Panc1 (cell line): ENCODE data around the gene ABLIM2. TPM values are rescaled to one million over a fixed set of nuclear protein-coding genes. Genes with fewer than 3 reads are reported as not detected.

Experiments
- ATAC-seq: fragments of 200-7000 bp; cut with Tn5 transposase; 2 replicates; pipeline ENCODE4 v1.9.1; 2020; ENCODE audit warnings: mild to moderate bottlenecking, moderate library complexity
- BruUV-seq: library from RNA; stranded (reverse); fragments of 400-500 nt; replicated peaks from 2 replicates; lab custom pipeline; 2021; lab: Mats Ljungman, UMichigan
- CTCF ChIA-PET: fragments of 300-600 bp; sonication (Branson Sonifier 250); formaldehyde crosslinking; loops from one replicate; lab custom pipeline; 2022; ENCODE audit warnings: antibody characterized with exemption; lab: Charles Lee
- POLR2A ChIA-PET: fragments of 300-600 bp; sonication (Branson Sonifier 250); formaldehyde crosslinking; loops from one replicate; lab custom pipeline; 2022; ENCODE audit warnings: antibody characterized with exemption; lab: Charles Lee
- DNase-seq: peaks from one replicate; pipeline ENCODE4 v3.0.0-alpha.2; 2010; ENCODE audit warnings: low read depth, low spot score
- H3K27ac ChIP-seq: 2 replicates; pipeline ENCODE4 v1.5.1; 2011; ENCODE audit warnings: mild to moderate bottlenecking, low read length, inconsistent platforms
- H3K27me3 ChIP-seq: fragments of 200-500 bp; sonication (Bioruptor generic); 2 replicates; pipeline ENCODE4 v1.6.0; 2014; ENCODE audit warnings: low read length, inconsistent platforms; ENCODE audit not compliant: control insufficient read depth, insufficient read depth
- H3K36me3 ChIP-seq: fragments of 200-500 bp; sonication (Bioruptor generic); 2 replicates; pipeline ENCODE4 v1.5.1; 2014; ENCODE audit warnings: inconsistent platforms, mild to moderate bottlenecking, low read length, moderate library complexity; ENCODE audit not compliant: control insufficient read depth, insufficient read depth
- H3K4me1 ChIP-seq: 2 replicates; pipeline ENCODE4 v1.5.1; 2011; ENCODE audit warnings: inconsistent platforms, mild to moderate bottlenecking, low read length, moderate library complexity; ENCODE audit not compliant: control insufficient read depth, insufficient read depth
- H3K4me3 ChIP-seq, 2 experiments: 2 replicates each; pipeline ENCODE4 v1.5.1; 2011 to 2012; ENCODE audit warnings: low read depth in 2 of 2, low read length in 2 of 2, mild to moderate bottlenecking in 2 of 2, inconsistent platforms in 1 of 2, moderate library complexity in 1 of 2
- H3K9me3 ChIP-seq: fragments of 200-500 bp; sonication (Bioruptor generic); 2 replicates; pipeline ENCODE4 v1.5.1; 2014; ENCODE audit warnings: low read depth, mild to moderate bottlenecking, inconsistent platforms, low read length, moderate library complexity; ENCODE audit not compliant: control insufficient read depth, insufficient read depth
- POLR2AphosphoS5 ChIP-seq: IDR thresholded peaks from 2 replicates; pipeline ENCODE4 v1.6.1; 2012; ENCODE audit warnings: mild to moderate bottlenecking, low read depth, low read length, moderate library complexity
- SIN3A ChIP-seq: IDR thresholded peaks from 2 replicates; pipeline ENCODE4 v1.6.1; 2012; ENCODE audit warnings: low read depth, mild to moderate bottlenecking, low read length, moderate library complexity, borderline replicate concordance; ENCODE audit not compliant: insufficient read depth
- TCF7L2 ChIP-seq: IDR thresholded peaks from 2 replicates; pipeline ENCODE4 v1.6.1; 2011; ENCODE audit warnings: mild to moderate bottlenecking, low read depth, low read length, inconsistent platforms
- in situ Hi-C: cut with HindIII; loops from 2 replicates; pipeline ENCODE4 v1.10.0; 2016; ENCODE audit warnings: low sequenced_read_pairs, low pct_unique_long_range_greater_than_20kb
- intact Hi-C: fragments of 100-400 bp; cut with micrococcal nuclease; formaldehyde crosslinking; loops from one replicate; pipeline ENCODE4 v1.10.0; 2022; ENCODE audit not compliant: unreplicated experiment
- total RNA-seq: library from RNA; stranded (reverse); gene quantifications from one replicate; pipeline ENCODE4 v1.2.1, GENCODE V29; 2021; ENCODE audit not compliant: unreplicated experiment
- TF ChIP-seq, protein P1 (sequence below): fragments of 450-650 bp; IDR thresholded peaks from 2 replicates; pipeline ENCODE4 v1.5.1; 2017; ENCODE audit warnings: mild to moderate bottlenecking
- TF ChIP-seq, protein P2 (sequence below), 2 experiments: IDR thresholded peaks; 2 replicates each; pipeline ENCODE4 v1.6.1; 2011 to 2012; ENCODE audit warnings: low read depth in 2 of 2, control low read depth in 1 of 2, low read length in 1 of 2, mild to moderate bottlenecking in 1 of 2, moderate library complexity in 1 of 2; ENCODE audit not compliant: insufficient read depth in 1 of 2

The ABLIM2 gene
- total RNA-seq, 1 experiment from 2014 or later, result 0.64 TPM

DNA sequence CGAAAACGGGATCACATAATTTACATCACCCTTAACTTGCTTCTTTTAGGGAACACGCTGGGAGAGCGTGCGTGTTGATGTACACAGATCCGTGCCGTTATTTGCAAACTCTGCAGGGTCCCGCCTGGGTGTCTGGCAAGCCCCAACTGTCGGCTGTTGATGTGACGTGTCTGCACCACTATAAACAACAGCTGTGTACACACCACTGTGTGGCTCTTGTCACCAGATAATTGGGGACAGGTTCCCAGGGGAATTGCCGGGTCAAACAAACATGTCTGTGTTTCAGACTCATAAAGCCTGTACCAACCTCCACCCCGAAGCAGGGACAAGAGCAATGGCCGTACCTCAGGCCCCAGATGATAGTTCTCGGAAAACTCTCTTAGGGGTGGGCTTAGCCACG is 113.9 kb downstream of the ABLIM2 start:
- ChIA-PET CTCF (no interaction called here), POLR2A (no interaction called here)
- TF ChIP-seq, protein P1, sequence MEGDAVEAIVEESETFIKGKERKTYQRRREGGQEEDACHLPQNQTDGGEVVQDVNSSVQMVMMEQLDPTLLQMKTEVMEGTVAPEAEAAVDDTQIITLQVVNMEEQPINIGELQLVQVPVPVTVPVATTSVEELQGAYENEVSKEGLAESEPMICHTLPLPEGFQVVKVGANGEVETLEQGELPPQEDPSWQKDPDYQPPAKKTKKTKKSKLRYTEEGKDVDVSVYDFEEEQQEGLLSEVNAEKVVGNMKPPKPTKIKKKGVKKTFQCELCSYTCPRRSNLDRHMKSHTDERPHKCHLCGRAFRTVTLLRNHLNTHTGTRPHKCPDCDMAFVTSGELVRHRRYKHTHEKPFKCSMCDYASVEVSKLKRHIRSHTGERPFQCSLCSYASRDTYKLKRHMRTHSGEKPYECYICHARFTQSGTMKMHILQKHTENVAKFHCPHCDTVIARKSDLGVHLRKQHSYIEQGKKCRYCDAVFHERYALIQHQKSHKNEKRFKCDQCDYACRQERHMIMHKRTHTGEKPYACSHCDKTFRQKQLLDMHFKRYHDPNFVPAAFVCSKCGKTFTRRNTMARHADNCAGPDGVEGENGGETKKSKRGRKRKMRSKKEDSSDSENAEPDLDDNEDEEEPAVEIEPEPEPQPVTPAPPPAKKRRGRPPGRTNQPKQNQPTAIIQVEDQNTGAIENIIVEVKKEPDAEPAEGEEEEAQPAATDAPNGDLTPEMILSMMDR, result no peak
- no peak for TF ChIP-seq POLR2AphosphoS5
- no peak for TF ChIP-seq TCF7L2
- TF ChIP-seq SIN3A, result no peak
- TF ChIP-seq, protein P2, sequence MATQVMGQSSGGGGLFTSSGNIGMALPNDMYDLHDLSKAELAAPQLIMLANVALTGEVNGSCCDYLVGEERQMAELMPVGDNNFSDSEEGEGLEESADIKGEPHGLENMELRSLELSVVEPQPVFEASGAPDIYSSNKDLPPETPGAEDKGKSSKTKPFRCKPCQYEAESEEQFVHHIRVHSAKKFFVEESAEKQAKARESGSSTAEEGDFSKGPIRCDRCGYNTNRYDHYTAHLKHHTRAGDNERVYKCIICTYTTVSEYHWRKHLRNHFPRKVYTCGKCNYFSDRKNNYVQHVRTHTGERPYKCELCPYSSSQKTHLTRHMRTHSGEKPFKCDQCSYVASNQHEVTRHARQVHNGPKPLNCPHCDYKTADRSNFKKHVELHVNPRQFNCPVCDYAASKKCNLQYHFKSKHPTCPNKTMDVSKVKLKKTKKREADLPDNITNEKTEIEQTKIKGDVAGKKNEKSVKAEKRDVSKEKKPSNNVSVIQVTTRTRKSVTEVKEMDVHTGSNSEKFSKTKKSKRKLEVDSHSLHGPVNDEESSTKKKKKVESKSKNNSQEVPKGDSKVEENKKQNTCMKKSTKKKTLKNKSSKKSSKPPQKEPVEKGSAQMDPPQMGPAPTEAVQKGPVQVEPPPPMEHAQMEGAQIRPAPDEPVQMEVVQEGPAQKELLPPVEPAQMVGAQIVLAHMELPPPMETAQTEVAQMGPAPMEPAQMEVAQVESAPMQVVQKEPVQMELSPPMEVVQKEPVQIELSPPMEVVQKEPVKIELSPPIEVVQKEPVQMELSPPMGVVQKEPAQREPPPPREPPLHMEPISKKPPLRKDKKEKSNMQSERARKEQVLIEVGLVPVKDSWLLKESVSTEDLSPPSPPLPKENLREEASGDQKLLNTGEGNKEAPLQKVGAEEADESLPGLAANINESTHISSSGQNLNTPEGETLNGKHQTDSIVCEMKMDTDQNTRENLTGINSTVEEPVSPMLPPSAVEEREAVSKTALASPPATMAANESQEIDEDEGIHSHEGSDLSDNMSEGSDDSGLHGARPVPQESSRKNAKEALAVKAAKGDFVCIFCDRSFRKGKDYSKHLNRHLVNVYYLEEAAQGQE (IDR thresholded peaks at IDR 0.05; ENCODE audit: insufficient read depth in 1 of 2, low read depth in 2 of 2, low read length in 1 of 2), result no peak
- Histone ChIP-seq H3K27me3 (no peaks in the 10 kb centered on the region), H3K27ac (no peak overlapping the region), H3K36me3 (no peaks in the 10 kb centered on the region), H3K4me3 (no peak overlapping the region), H3K9me3 (no peaks in the 10 kb centered on the region), H3K4me1 (no peaks in the 10 kb centered on the region; the same call in 1 of the 2 replicates)
- no TSS peak for BruUV-seq
- in situ Hi-C loops, result no loop called here
- intact Hi-C loops, result no loop called here
- DNase-seq (no peak), ATAC-seq (no peak)

DNA sequence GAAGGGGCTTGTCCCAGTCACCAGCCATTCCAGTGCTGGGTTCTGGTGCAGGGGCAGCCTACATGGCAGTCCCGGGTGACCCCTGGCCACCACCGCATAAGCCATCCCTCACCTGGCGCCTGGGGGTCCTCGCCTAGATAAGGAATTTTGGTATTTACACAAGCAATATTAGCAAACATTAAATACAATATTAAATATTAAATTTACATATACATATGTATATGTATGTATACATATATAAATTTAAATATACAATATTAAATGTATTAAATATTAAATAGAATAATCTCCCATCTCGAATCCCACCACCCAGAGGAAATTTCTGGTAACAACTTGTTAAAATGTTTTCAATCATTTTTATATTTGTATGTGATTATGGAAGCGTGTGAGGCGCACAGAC is 114.4 kb downstream of the ABLIM2 start:
- ChIA-PET POLR2A (no interaction called here), CTCF (no interaction called here)
- H3K36me3 ChIP-seq, result no peaks in the 10 kb centered on the region
- DNase-seq (no peak), ATAC-seq (no peak)
- TF ChIP-seq, protein P1, result no peak
- no peak for TF ChIP-seq TCF7L2
- TF ChIP-seq, protein P2 (IDR thresholded peaks at IDR 0.05; ENCODE audit: insufficient read depth in 1 of 2, low read depth in 2 of 2, low read length in 1 of 2), result no peak
- TF ChIP-seq POLR2AphosphoS5, result no peak
- no peak for TF ChIP-seq SIN3A
- H3K4me3 ChIP-seq, result no peak overlapping the region
- H3K27me3 ChIP-seq, result no peaks in the 10 kb centered on the region
- BruUV-seq, result no TSS peak
- in situ Hi-C loops (no loop called here), intact Hi-C loops (no loop called here)
- no peaks in the 10 kb centered on the region for H3K9me3 ChIP-seq
- H3K27ac ChIP-seq, result no peak overlapping the region
- H3K4me1 ChIP-seq, result no peaks in the 10 kb centered on the region; the same call in 1 of the 2 replicates
